ENCODE results near the gene CDH26.

DNA sequence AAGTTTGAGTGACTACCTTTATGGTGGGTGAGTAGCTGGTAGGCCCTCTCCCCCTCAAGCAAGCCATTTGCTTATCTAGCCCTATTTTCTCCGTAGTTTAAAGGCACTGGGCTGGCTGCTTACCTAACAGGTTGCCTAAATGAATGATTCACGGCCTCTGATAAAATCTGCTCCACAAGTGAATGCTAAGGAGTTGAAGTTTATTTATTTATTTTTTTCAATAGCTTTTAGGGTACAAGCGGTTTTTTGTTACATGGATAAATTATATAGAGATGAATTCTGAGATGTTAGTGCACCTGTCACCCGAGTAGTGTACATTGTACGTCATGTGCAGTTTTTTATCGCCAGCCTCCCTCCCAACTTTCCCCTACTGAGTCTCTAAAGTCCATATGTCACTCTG lies 8.3 kb upstream of the CDH26 start:
- TF ChIP-seq, protein P1, sequence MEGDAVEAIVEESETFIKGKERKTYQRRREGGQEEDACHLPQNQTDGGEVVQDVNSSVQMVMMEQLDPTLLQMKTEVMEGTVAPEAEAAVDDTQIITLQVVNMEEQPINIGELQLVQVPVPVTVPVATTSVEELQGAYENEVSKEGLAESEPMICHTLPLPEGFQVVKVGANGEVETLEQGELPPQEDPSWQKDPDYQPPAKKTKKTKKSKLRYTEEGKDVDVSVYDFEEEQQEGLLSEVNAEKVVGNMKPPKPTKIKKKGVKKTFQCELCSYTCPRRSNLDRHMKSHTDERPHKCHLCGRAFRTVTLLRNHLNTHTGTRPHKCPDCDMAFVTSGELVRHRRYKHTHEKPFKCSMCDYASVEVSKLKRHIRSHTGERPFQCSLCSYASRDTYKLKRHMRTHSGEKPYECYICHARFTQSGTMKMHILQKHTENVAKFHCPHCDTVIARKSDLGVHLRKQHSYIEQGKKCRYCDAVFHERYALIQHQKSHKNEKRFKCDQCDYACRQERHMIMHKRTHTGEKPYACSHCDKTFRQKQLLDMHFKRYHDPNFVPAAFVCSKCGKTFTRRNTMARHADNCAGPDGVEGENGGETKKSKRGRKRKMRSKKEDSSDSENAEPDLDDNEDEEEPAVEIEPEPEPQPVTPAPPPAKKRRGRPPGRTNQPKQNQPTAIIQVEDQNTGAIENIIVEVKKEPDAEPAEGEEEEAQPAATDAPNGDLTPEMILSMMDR (IDR thresholded peaks at IDR 0.05 in 2 of 3, conservative IDR thresholded peaks at IDR 0.05 in 1 of 3; ENCODE audit: control insufficient read depth in 2 of 3, extremely low read depth in 1 of 3, insufficient read depth in 1 of 3, low read depth in 3 of 3, low read length in 3 of 3), result no peak
- TF ChIP-seq TCF12 (IDR thresholded peaks at IDR 0.05; ENCODE audit: low read depth, low read length) (no peak), TAF1 (IDR thresholded peaks at IDR 0.05; ENCODE audit: borderline replicate concordance, low read depth, low read length) (no peak), NFYB (IDR thresholded peaks at IDR 0.05; ENCODE audit: insufficient read depth, low read depth, low read length) (no peak), SREBF2 (IDR thresholded peaks at IDR 0.05; ENCODE audit: low read length) (no peak), POLR2A (IDR thresholded peaks at IDR 0.05; ENCODE audit: low read depth, low read length) (no peak), MYC (IDR thresholded peaks at IDR 0.05; ENCODE audit: insufficient read depth, insufficient read length, insufficient replicate concordance, low read length, severe bottlenecking) (no peak), SUZ12 (IDR thresholded peaks at IDR 0.05; ENCODE audit: unreplicated experiment) (no peak)
- TF ChIP-seq, protein P2, sequence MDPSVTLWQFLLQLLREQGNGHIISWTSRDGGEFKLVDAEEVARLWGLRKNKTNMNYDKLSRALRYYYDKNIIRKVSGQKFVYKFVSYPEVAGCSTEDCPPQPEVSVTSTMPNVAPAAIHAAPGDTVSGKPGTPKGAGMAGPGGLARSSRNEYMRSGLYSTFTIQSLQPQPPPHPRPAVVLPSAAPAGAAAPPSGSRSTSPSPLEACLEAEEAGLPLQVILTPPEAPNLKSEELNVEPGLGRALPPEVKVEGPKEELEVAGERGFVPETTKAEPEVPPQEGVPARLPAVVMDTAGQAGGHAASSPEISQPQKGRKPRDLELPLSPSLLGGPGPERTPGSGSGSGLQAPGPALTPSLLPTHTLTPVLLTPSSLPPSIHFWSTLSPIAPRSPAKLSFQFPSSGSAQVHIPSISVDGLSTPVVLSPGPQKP (IDR thresholded peaks at IDR 0.05; ENCODE audit: low read depth, low read length), result no peak
- TF ChIP-seq, protein P3, sequence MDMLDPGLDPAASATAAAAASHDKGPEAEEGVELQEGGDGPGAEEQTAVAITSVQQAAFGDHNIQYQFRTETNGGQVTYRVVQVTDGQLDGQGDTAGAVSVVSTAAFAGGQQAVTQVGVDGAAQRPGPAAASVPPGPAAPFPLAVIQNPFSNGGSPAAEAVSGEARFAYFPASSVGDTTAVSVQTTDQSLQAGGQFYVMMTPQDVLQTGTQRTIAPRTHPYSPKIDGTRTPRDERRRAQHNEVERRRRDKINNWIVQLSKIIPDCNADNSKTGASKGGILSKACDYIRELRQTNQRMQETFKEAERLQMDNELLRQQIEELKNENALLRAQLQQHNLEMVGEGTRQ (IDR thresholded peaks at IDR 0.05; ENCODE audit: borderline replicate concordance, low read depth, low read length), result no peak
- TF ChIP-seq, protein P4, sequence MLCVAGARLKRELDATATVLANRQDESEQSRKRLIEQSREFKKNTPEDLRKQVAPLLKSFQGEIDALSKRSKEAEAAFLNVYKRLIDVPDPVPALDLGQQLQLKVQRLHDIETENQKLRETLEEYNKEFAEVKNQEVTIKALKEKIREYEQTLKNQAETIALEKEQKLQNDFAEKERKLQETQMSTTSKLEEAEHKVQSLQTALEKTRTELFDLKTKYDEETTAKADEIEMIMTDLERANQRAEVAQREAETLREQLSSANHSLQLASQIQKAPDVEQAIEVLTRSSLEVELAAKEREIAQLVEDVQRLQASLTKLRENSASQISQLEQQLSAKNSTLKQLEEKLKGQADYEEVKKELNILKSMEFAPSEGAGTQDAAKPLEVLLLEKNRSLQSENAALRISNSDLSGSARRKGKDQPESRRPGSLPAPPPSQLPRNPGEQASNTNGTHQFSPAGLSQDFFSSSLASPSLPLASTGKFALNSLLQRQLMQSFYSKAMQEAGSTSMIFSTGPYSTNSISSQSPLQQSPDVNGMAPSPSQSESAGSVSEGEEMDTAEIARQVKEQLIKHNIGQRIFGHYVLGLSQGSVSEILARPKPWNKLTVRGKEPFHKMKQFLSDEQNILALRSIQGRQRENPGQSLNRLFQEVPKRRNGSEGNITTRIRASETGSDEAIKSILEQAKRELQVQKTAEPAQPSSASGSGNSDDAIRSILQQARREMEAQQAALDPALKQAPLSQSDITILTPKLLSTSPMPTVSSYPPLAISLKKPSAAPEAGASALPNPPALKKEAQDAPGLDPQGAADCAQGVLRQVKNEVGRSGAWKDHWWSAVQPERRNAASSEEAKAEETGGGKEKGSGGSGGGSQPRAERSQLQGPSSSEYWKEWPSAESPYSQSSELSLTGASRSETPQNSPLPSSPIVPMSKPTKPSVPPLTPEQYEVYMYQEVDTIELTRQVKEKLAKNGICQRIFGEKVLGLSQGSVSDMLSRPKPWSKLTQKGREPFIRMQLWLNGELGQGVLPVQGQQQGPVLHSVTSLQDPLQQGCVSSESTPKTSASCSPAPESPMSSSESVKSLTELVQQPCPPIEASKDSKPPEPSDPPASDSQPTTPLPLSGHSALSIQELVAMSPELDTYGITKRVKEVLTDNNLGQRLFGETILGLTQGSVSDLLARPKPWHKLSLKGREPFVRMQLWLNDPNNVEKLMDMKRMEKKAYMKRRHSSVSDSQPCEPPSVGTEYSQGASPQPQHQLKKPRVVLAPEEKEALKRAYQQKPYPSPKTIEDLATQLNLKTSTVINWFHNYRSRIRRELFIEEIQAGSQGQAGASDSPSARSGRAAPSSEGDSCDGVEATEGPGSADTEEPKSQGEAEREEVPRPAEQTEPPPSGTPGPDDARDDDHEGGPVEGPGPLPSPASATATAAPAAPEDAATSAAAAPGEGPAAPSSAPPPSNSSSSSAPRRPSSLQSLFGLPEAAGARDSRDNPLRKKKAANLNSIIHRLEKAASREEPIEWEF (IDR thresholded peaks at IDR 0.05; ENCODE audit: insufficient replicate concordance, low read depth, low read length), result no peak
- TF ChIP-seq, protein P5, sequence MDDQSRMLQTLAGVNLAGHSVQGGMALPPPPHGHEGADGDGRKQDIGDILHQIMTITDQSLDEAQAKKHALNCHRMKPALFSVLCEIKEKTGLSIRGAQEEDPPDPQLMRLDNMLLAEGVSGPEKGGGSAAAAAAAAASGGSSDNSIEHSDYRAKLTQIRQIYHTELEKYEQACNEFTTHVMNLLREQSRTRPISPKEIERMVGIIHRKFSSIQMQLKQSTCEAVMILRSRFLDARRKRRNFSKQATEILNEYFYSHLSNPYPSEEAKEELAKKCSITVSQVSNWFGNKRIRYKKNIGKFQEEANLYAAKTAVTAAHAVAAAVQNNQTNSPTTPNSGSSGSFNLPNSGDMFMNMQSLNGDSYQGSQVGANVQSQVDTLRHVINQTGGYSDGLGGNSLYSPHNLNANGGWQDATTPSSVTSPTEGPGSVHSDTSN (IDR thresholded peaks at IDR 0.05; ENCODE audit: insufficient replicate concordance, low read depth, low read length), result no peak
